HG03432 (cell line): ENCODE measurements around the gene DELE1.
"Not testable (repeated sequence)": the region's sequence is repeated elsewhere in the genome, so short reads cannot be mapped to it uniquely, and the experiment has no call there.

ENCODE experiments used
- ATAC-seq: cut with Tn5 transposase; IDR thresholded peaks from one replicate; pipeline ENCODE4 v1.9.1; 2021; ENCODE audit warnings: mild to moderate bottlenecking, moderate library complexity; ENCODE audit not compliant: unreplicated experiment

Gene DELE1

DNA sequence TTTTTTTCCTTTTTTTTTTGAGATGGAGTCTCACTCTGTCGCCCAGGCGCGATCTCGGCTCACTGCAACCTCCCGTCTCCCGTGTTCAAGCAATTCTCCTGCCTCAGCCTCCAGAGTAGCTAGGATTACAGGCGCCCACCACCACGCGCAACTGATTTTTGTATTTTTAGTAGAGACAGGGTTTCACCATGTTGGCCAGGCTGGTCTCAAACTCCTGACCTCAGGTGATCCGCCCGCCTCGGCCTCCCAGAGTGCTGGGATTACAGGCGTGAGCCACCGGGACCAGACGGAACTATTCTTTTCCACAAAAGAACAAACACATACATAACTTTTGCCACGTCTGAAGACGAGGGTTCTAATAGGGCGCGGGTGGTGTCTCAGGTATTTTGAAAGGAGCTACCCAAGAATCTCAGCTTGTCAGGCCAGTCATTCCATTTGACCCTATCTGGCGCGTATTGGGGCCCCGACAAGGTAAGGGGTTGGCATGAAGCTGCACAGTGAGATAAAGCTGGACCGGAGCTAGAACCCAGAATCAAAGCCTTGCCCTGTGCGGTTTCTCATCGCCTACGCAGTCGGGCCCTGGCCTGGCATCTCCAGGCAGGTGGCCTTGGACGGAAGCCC lies 734 bp upstream of the DELE1 start:
- not testable (repeated sequence) for ATAC-seq

- no peak for ATAC-seq
Observed at GRCh38 chr5:141926434-141926833, 2.8 kb downstream of the DELE1 start.

DNA sequence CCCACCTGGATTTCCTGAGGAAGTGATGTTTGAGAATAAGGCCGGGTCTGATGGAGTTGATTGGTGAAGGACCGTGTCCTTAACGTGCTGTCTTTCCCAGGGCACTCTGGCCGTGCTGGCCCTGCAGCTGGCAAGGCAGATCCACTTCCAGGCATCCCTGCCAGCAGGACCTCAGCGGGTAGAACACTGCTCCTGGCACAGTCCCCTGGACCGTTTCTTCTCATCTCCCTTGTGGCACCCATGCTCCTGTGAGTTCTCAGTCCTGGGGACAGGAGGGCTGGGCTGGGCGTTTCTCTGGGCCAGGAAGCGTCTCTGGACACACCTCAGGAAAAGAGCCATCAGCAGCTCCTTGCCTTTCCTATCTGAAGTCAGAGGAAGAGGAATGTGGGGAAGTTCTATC lies 4.4 kb downstream of the DELE1 start:
- ATAC-seq, result no peak

DNA sequence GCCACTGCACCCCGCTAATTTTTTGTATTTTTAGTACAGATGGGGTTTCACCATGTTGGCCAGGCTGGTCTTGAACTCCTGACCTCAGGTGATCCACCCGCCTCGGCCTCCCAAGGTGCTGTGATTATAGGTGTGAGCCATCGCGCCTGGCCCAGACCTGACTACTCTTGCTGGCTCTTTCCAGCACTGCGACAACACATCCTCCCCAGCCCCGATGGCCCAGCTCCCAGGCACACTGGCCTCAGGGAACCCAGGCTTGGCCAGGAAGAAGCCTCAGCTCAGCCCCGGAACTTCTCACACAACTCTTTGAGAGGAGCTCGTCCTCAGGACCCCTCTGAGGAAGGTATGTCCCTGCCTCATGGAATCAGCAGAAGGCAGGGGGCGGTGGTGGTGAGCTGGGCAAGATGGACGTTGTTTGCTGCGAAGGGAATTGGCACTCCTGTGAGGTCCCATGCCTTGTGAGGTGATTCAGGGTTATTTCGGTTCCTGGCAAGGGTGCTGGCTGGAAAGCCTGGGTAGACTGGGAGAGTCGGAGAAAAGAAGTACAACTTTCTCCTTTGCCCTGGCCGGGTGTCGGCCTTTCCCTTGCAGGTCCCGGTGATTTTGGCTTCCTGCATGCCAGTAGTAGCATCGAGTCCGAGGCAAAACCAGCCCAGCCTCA lies 5.9 kb downstream of the DELE1 start:
- ATAC-seq, result no peak

DNA sequence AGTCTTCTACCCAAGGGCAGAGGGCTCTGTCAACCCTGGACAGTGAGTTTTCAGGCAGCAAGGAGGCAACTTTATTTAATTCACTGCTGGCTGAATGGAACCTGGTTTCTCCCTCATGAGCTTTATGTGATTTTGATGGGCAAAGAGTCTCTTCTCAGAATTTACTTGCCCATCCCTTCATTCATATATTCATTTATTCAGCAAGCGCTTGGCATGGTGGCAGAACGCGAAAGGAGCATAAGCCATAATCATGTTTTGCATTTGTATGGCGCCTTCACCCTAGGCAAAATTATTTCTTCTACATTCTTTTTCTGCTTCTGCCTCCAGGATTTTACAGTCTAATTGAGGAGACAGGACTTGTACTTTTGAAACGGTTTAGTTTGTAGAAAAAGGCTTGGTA lies 8.0 kb downstream of the DELE1 start:
- ATAC-seq, result no peak

- ATAC-seq, result no peak
Observed at GRCh38 chr5:141933151-141933550, 9.5 kb downstream of the DELE1 start.

DNA sequence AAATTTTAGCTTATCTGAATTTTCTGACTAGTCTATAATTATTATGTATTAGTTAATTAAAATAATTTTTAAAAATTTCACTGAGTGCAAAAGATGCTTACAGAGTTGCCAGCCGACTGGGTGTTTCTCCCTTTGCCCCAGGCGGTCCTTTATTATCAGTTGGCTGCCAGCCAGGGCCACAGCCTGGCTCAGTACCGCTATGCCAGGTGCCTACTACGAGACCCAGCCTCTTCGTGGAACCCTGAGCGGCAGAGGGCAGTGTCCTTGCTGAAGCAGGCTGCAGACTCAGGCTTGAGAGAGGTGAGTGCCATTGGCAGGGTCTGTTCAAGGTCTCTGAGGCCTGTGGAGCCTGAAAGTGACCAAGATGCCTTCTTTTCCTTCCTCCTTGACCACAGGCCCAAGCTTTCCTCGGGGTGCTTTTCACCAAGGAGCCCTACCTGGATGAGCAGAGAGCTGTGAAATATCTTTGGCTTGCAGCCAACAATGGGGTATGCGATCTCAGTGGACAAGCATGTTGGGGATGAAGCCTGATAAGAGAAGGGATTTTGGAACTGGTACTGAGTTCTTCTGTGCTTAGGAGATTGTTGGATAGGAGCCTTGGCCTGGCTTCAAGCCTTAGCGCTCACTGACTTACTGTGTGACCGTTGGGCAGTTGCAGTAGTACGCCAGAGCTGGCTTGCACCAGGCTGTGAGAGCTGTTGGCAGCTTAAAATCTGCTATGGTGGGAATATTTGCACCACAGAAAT lies 10.6 kb downstream of the DELE1 start:
- no peak for ATAC-seq

DNA sequence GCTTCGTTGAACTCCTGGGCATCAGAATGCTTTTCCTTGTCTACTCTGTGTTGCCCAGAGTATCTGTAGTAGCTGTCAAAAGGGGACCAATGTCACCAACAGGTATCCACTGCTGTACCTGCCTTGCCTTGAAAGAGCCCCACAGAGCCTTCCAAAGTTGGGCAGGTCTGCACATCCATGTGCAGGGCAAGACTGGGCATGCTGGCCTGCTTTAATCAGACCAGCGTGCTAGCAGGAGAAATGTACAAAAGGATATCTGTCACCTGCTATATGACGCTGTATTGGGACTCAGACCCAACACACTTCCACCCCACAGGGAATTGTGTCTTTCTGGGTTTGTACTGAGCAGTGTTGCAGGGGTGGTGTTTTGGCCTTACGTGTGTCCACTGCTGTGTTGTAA lies 11.9 kb downstream of the DELE1 start:
- no peak for ATAC-seq

DNA sequence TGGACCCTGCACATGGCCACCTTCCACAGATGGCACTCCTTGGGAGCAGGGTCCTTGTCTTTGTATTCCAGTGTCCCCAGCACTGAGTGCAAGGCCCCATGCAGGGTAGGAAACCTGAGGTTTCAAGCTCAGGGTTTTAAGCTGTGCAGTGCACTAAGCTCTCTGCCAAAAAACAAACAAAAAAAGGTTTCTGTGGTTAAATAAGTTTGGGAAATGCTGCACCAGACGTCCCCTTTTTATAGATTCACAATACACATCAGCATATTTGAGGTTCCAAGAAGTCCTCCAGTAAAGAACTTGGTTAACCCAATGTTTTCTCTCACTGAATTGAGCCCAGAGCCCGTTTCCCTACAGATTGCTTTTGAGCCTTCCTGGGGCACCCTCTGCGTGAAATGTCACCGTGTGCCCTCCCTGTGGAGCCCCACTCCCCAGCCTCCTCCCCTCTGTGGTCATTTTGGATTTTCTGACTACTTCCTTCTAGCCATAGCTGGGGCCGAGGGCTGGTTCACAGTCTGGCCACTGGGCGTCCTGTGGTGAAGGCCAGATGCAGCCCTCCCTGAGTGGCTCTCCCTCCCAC lies 17.1 kb downstream of the DELE1 start:
- no peak for ATAC-seq

- ATAC-seq, result no peak
Observed at GRCh38 chr5:141941307-141941706, 17.6 kb downstream of the DELE1 start.

- ATAC-seq, result no peak
Observed at GRCh38 chr5:141941779-141942178, 18.1 kb downstream of the DELE1 start.

GRCh38 chr5:141942185-141942857 lies 18.6 kb downstream of the DELE1 start:
- no peak for ATAC-seq

GRCh38 chr5:141944076-141944475 lies 20.4 kb downstream of the DELE1 start:
- ATAC-seq, result no peak

DNA sequence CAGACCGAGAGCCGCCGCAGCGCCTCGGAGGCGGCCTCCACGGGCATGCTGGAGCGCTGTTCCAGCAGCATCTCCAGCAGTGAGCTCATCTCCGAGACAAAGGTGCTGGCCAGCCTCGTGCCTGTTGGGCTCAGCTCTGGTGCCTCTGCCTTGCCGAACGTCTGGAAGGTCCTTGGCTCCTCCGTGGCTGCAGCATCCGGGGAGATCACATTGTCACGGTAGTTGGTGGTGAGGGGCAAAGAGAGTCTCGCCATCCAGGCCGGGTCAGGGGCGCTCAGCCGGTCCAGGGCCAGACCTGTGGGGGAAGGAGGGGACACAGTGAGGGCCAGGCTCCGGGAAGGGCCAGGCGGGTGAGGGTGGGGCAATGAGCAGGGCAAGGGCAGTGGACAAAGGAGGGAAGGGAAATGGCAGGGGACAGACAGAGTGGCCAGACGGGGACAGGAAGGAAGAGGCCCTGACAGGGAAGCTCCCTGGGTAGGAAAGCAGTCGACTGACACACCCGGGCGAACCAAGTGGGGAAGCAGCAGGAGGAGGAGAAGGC lies 21.9 kb downstream of the DELE1 start:
- ATAC-seq, result no peak

GRCh38 chr5:141947316-141947715 lies 23.6 kb downstream of the DELE1 start:
- ATAC-seq, result no peak

DNA sequence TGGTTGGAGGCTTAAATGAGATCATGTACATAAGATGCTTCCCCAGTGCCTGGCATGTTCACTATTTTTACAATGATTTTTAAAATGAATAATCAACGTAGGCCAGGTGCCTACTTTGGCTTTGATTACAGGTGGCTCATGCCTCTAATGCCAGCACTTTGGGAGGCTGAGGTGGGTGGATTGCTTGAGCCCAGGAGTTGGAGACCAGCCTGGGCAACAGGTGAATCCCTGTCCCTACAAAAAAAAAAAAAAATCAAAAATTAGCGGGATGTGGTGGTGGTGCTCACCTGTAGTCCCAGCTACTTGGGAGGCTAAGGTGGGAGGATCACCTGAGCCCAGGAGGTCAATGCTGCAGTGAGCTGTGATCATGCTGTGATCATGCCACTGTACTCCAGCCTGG lies 25.1 kb downstream of the DELE1 start:
- no peak for ATAC-seq

DNA sequence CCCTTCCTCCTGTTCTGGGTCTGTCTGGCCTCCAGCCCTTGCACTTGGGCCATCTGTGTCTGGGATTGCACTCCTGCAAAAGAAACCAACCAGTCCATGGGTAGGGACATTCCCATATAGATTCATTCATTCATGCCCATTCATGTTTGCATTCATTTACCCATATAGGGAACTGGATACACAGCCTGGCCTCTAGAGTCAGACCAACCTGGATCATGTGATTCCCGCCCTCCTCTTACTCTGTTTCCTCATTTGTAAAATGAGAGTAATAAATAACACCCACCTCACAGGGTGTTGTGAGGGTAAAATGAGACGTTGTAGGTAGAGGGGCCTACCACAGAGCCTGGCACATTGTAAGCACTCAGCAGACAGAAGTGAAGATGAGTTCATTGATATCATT lies 25.8 kb downstream of the DELE1 start:
- ATAC-seq, result no peak

DNA sequence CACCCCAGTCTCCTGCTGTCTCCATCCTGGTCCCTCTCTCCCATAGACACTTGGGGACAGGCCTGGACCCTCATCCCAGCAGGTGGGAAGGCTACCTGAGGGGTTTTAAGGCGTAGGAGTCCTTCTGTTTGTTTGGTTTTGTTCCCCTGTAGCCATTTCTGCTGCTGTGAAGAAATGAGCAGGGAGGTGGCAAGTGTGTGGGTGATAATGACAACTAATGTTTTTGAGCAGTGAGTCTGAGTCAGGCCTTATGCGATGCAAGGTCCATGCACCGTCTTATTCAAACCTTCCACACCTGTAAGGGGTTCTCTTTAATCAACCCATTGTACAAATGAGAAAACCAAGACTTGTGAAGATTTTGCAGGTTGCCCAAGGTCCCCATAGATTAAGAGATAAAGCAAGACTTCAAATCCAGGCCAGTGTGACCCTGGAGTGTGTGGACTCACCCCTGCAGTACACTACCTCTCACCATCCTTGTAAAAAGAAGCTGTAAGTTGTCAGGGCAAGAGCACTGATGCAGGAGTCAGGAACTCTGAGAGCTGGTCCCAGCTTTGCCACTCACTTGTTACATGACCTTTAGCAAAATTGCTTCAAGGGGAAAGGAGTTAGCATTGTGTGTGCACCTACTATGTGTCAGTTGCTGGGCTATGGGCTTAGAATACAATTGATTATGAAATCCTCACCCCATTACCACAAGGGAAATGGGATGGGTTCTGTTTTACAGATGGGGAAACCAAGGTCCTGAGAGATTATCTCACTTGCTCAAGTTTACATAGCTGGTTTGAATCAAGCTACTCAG lies 26.7 kb downstream of the DELE1 start:
- ATAC-seq, result no peak

- ATAC-seq, result peak; percentile 92
Observed at GRCh38 chr5:141951332-141951781, 27.7 kb downstream of the DELE1 start.

DNA sequence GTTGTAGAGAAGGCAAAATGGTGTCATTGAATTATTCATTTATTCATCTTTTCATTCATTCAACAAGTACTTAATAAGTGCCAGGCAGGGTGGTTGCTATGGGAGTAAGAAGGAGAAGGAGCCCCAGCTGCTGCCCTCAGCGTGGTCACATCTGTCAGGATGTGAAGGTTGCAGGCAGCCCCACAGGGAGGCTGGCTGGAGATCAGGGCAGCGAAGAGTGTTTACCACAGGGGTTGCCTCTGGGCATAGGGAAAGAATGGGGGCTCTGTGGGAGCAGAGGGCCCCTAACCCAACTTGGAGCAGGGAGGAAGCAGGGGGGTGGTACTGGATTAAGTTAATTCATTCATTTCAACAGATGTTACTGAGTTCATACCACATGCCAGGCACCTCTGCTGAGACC lies 28.3 kb downstream of the DELE1 start:
- no peak for ATAC-seq
